Psoas muscle (tissue), 8 donors: ENCODE results near the gene LRFN2. TPM values are rescaled to one million over a fixed set of nuclear protein-coding genes. Genes with fewer than 3 reads are reported as not detected.

Experiments used
- ATAC-seq, 4 donors: fragments of 200-7000 bp; cut with Tn5 transposase; one replicate each; pipeline ENCODE4 v1.9.1; 2020; ENCODE audit warnings: moderate library complexity in 3 of 4, mild to moderate bottlenecking in 2 of 4
- DNase-seq, 2 donors: peaks; one replicate each; pipeline ENCODE4 v3.0.0-alpha.2; 2020
- H3K27ac ChIP-seq: fragments of 200-600 bp; one replicate; pipeline ENCODE4 v1.8.0; 2022
- H3K27me3 ChIP-seq, 3 donors: fragments of 200-600 bp in 1 of 3; one replicate each; pipeline versions ENCODE4 v1.6.1 to v1.8.0; 2013 to 2022; ENCODE audit warnings: low read length in 2 of 3, mild to moderate bottlenecking in 2 of 3, moderate library complexity in 1 of 3; ENCODE audit not compliant: insufficient read depth in 3 of 3
- H3K36me3 ChIP-seq, 2 donors: fragments of 200-600 bp in 1 of 2; one replicate each; pipeline versions ENCODE4 v1.6.1 to v1.8.0; 2013 to 2022; ENCODE audit warnings: low read depth in 1 of 2, mild to moderate bottlenecking in 1 of 2, moderate library complexity in 1 of 2; ENCODE audit not compliant: insufficient read depth in 1 of 2
- H3K4me1 ChIP-seq: fragments of 200-600 bp; one replicate; pipeline ENCODE4 v1.8.0; 2022
- H3K4me3 ChIP-seq: fragments of 200-600 bp; one replicate; pipeline ENCODE4 v1.8.0; 2022; ENCODE audit warnings: mild to moderate bottlenecking
- H3K9me3 ChIP-seq: fragments of 200-600 bp; one replicate; pipeline ENCODE4 v1.8.0; 2022
- WGBS, 3 donors: extraction: QIAGEN DNeasy Blood & Tissue Kit; methylation state at CpG; one replicate each; pipeline versions ENCODE4 v1.1.6 to v1.1.7; 2013; 5-methylcytosine and 5-hydroxymethylcytosine counted together
- intact Hi-C, 2 donors: fragments of 100-400 bp; cut with DNase I; formaldehyde crosslinking; loops; one replicate each; pipeline versions ENCODE4 v1.11.0 to v1.14.2; 2022
- polyA plus RNA-seq, 3 donors: library from polyadenylated mRNA; stranded (reverse); fragments of 200-250 nt; gene quantifications; one replicate each; pipeline ENCODE4 v1.2.3, GENCODE V29; 2013
- total RNA-seq, 4 donors: library from RNA; stranded (reverse); fragmentation: NEBNext Ultra II Directional in 2 of 4; extraction: Animal tissue kit (Norgen Biotek cat#: 25700) in 2 of 4; gene quantifications; one replicate each; pipeline versions ENCODE4 v1.2.1 to v1.2.4, GENCODE V29; 2021 to 2023
- TF ChIP-seq, protein P1 (sequence below): fragments of 200-600 bp; IDR thresholded peaks from one replicate; pipeline ENCODE4 v1.8.0; 2022; ENCODE audit warnings: antibody characterized with exemption
- donor health status: healthy with polysubstance abuse.
- donor health status: DM: no; HTN: no; CAD: no; lungs with moderate emphysema.
- donor health status: Bipolar disorder and iron deficiency.
- donor health status: healthy.
- donor health status: DM: yes; HTN: yes; CAD: no.
- donor health status: DM: no; HTN: no; CAD: no.
- donor health status: DM: no; HTN: no; CAD: no.
- donor health status: DM: yes; HTN: yes; CAD: no.

LRFN2 gene
- total and polyA plus RNA-seq, 7 donors, result 0.06 TPM; not detected in 6

DNA sequence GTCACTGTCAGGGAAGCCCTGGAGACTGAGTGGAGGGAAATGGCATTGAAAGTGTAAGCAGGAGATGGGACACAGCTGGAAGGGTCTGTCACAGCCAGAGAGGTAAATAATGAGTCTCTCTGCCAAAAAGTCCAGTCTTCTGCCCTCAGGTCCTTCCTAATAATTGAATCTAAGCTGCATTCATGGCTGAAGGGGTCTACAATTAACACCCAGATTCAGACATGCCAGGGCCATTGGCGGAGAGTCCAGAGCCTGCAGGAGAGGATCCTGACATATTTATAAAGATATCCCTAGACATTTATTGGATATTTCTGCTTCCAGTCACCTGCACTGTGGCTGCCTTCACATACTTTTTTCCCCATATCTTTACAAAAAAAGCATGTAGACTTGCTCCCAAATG lies 89.0 kb downstream of the LRFN2 start:
- Histone ChIP-seq H3K9me3 (no peaks in the 10 kb centered on the region), H3K27me3 (no peaks in the 10 kb centered on the region), H3K4me3 (no peak overlapping the region), H3K36me3 (no peaks in the 10 kb centered on the region), H3K4me1 (no peaks in the 10 kb centered on the region), H3K27ac (no peak overlapping the region)
- TF ChIP-seq, protein P1, sequence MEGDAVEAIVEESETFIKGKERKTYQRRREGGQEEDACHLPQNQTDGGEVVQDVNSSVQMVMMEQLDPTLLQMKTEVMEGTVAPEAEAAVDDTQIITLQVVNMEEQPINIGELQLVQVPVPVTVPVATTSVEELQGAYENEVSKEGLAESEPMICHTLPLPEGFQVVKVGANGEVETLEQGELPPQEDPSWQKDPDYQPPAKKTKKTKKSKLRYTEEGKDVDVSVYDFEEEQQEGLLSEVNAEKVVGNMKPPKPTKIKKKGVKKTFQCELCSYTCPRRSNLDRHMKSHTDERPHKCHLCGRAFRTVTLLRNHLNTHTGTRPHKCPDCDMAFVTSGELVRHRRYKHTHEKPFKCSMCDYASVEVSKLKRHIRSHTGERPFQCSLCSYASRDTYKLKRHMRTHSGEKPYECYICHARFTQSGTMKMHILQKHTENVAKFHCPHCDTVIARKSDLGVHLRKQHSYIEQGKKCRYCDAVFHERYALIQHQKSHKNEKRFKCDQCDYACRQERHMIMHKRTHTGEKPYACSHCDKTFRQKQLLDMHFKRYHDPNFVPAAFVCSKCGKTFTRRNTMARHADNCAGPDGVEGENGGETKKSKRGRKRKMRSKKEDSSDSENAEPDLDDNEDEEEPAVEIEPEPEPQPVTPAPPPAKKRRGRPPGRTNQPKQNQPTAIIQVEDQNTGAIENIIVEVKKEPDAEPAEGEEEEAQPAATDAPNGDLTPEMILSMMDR, result no peak
- ATAC-seq, result no peak
- no peak for DNase-seq
- intact Hi-C loops, result no loop called here
- 98 to 100% (median 100%) methylated on average over 1 of the region's 1 CpG for WGBS, 3 donors

DNA sequence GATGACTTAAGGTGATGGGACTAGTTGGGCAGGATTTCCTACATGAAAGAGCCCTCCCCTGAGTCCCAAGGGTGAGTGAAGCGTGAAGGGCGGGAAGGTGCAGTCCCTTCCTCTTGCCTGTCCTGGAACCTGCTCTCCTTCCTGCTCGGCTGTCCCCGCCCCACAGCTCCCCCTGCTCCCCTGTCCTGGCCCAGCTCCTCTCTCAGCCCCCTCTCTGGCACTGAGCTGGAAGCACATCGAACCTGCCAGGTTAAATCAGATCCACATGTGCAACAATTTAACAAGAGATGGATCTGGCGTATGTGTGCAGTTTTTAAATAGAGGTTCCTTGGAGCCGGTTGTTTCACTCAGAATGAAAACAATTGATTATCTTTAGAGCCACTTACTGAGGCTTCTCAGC lies 95.0 kb downstream of the LRFN2 start:
- no peak for DNase-seq
- Histone ChIP-seq H3K27ac (no peak overlapping the region), H3K27me3 (no peaks in the 10 kb centered on the region), H3K4me3 (no peak overlapping the region), H3K36me3 (no peaks in the 10 kb centered on the region), H3K9me3 (no peaks in the 10 kb centered on the region), H3K4me1 (no peaks in the 10 kb centered on the region)
- intact Hi-C loops, result no loop called here
- no peak for ATAC-seq
- WGBS, 3 donors, result 63 to 76% (median 71%) methylated on average over 7 of the region's 7 CpGs
- TF ChIP-seq, protein P1, result no peak

DNA sequence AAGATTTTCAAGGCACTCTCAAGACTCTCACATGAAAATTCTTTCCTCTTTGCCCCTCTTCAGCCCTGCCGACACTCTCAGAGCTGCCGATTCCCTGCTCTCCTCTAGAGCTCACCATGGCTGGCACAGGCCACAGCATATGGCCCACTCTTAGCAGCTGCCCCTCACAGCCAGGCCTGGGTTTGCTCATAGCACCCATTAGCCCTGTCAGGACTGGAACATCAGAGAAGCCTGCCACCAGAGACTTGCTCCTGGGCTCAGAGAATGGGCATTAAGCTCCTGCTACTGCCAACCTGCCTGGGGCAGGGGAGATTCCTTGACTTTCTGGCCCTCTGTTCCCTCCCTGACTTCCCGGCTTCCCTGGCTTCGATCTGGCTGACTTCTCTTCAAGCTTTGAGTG lies 96.7 kb downstream of the LRFN2 start:
- TF ChIP-seq, protein P1, result no peak
- WGBS, 3 donors, result 87 to 94% (median 87%) methylated on average over 4 of the region's 4 CpGs

DNA sequence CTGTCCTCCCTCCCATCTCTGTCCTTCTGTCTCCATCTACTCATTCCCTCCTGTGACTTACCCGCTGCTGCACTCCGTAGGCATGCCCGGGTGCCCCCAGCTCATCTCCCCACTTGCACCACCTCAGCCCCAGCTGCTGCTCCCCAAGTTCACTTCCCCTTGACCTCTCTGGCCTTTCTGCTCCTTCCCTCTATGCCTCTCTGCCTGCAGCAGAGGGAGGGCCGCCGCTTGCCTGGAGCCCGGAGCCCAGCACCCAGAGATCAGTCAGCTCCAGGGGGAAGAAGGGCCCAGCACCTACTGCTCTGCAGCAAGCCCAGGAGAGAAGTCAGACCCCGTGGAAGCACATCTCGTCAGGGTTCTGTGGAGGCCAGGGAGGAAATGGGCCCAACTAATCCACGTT lies 97.4 kb downstream of the LRFN2 start:
- no peaks in the 10 kb centered on the region for H3K36me3 ChIP-seq
- intact Hi-C loops, result no loop called here
- H3K4me1 ChIP-seq, result no peaks in the 10 kb centered on the region
- ATAC-seq (no peak), DNase-seq (no peak)
- 83% methylated on average over 9 of the region's 9 CpGs for WGBS, 3 donors
- TF ChIP-seq, protein P1, result no peak
- peaks cover 0 to under 1% (median 0%) of the 10 kb centered on the region in 3 donors for H3K27me3 ChIP-seq
- H3K9me3 ChIP-seq, result no peaks in the 10 kb centered on the region
- no peak overlapping the region for H3K4me3 ChIP-seq
- no peak overlapping the region for H3K27ac ChIP-seq

More for the DNA sequence above, 96.7 kb downstream of the LRFN2 start:
- H3K36me3 ChIP-seq, result no peaks in the 10 kb centered on the region
- no peak overlapping the region for H3K27ac ChIP-seq
- H3K4me1 ChIP-seq, result no peaks in the 10 kb centered on the region
- H3K4me3 ChIP-seq, result no peak overlapping the region
- H3K27me3 ChIP-seq, result no peaks in the 10 kb centered on the region
- DNase-seq (no peak), ATAC-seq (no peak)
- intact Hi-C loops, result no loop called here
- H3K9me3 ChIP-seq, result no peaks in the 10 kb centered on the region

DNA sequence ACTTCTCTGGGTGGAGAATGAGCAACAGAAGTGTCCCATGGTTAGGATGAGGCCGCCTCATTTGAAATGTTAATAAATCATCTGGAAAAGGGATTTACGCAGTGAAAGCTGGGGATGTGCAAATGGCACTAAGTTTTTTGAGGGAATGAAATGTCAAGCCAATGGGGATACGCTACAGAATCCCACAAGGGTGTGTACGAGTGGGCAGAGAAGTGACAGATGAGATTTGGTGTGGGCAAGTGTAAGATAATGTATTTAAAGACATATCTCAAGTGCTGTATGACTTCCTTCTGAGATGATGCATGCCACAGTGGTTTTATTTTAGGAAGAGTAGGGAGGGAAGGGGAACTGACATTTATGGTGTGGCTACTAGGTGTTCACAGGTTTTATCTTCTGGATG lies 100.6 kb downstream of the LRFN2 start:
- no peak for ATAC-seq
- no peak for DNase-seq
- Histone ChIP-seq H3K9me3 (no peaks in the 10 kb centered on the region), H3K4me3 (no peak overlapping the region), H3K27ac (no peak overlapping the region), H3K36me3 (no peaks in the 10 kb centered on the region), H3K4me1 (no peaks in the 10 kb centered on the region), H3K27me3 (peaks cover 0 to 3% (median 2%) of the 10 kb centered on the region in 3 donors)
- intact Hi-C loops, result no loop called here
- WGBS, 3 donors, result 85 to 87% (median 86%) methylated on average over 4 of the region's 4 CpGs
- TF ChIP-seq, protein P1, result no peak
